PC-9 (cell line): Measurements from ENCODE around the gene PDE6B. TPM values are rescaled to one million over a fixed set of nuclear protein-coding genes. Genes with fewer than 3 reads are reported as not detected.

Experiments
- BruUV-seq: library from RNA; stranded (reverse); fragments of 400-500 nt; replicated peaks from 2 replicates; lab custom pipeline; 2021; lab: Mats Ljungman, UMichigan
- CTCF ChIA-PET: fragments of 300-600 bp; sonication (Branson Sonifier 250); formaldehyde crosslinking; loops from one replicate; lab custom pipeline; 2022; ENCODE audit warnings: antibody characterized with exemption; lab: Charles Lee
- POLR2A ChIA-PET: fragments of 300-600 bp; sonication (Branson Sonifier 250); formaldehyde crosslinking; loops from one replicate; lab custom pipeline; 2022; ENCODE audit warnings: antibody characterized with exemption; ENCODE audit not compliant: unreplicated experiment; lab: Charles Lee
- DNase-seq, 2 experiments: peaks; one replicate each; pipeline versions ENCODE4 v3.0.0 to v3.0.0-alpha.2; 2015 to 2022; ENCODE audit warnings: mixed read lengths in 1 of 2
- H2AFZ ChIP-seq: fragments of 200-600 bp; sonication (generic); 2 replicates; pipeline ENCODE4 v1.8.1; 2017; ENCODE audit warnings: antibody characterized with exemption
- H3F3A ChIP-seq: fragments of 200-600 bp; sonication (generic); 2 replicates; pipeline ENCODE4 v1.8.1; 2017; ENCODE audit warnings: antibody characterized with exemption, mild to moderate bottlenecking, low read depth; ENCODE audit not compliant: insufficient read depth
- H3K27ac ChIP-seq: fragments of 200-600 bp; sonication (generic); 2 replicates; pipeline ENCODE4 v1.6.1; 2016; ENCODE audit warnings: mixed run types
- H3K27me3 ChIP-seq: fragments of 200-600 bp; sonication (generic); 2 replicates; pipeline ENCODE4 v1.6.1; 2016; ENCODE audit warnings: low read depth, mixed run types; ENCODE audit not compliant: insufficient read depth
- H3K36me3 ChIP-seq: fragments of 200-600 bp; sonication (generic); 2 replicates; pipeline ENCODE4 v1.6.1; 2016; ENCODE audit warnings: low read depth, mixed run types
- H3K4me1 ChIP-seq: fragments of 200-600 bp; sonication (generic); replicated peaks from 2 replicates; pipeline ENCODE4 v1.6.1; 2016; ENCODE audit warnings: mixed run types; ENCODE audit not compliant: insufficient read depth
- H3K4me2 ChIP-seq: fragments of 200-600 bp; sonication (generic); 2 replicates; pipeline ENCODE4 v1.6.1; 2017; ENCODE audit warnings: mixed run types
- H3K4me3 ChIP-seq: fragments of 200-600 bp; sonication (generic); 2 replicates; pipeline ENCODE4 v1.6.1; 2016; ENCODE audit warnings: mixed run types
- H3K79me2 ChIP-seq: fragments of 200-600 bp; sonication (generic); 2 replicates; pipeline ENCODE4 v1.6.1; 2017; ENCODE audit warnings: low read depth, mixed run types
- H3K9me2 ChIP-seq: fragments of 200-600 bp; sonication (generic); 2 replicates; pipeline ENCODE4 v1.8.1; 2017; ENCODE audit warnings: mild to moderate bottlenecking; ENCODE audit not compliant: insufficient read depth
- H3K9me3 ChIP-seq: fragments of 200-600 bp; sonication (generic); 2 replicates; pipeline ENCODE4 v1.8.1; 2016; ENCODE audit warnings: low read depth; ENCODE audit not compliant: insufficient read depth
- H4K20me1 ChIP-seq: fragments of 200-600 bp; sonication (generic); 2 replicates; pipeline ENCODE4 v1.8.1; 2017; ENCODE audit not compliant: insufficient read depth
- EZH2 ChIP-seq: fragments of 200-600 bp; sonication (generic); IDR thresholded peaks from 2 replicates; pipeline ENCODE4 v1.8.0; 2017; ENCODE audit warnings: antibody characterized with exemption, low read depth
- intact Hi-C: fragments of 100-400 bp; cut with micrococcal nuclease; formaldehyde crosslinking; loops from one replicate; pipeline ENCODE4 v1.10.0; 2022; ENCODE audit not compliant: unreplicated experiment
- total RNA-seq: library from RNA; stranded (reverse); gene quantifications from 2 replicates; pipeline ENCODE4 v1.2.3, GENCODE V29; 2021
- TF ChIP-seq, protein P1 (sequence below): fragments of 200-600 bp; sonication (generic); conservative IDR thresholded peaks from 2 replicates; pipeline ENCODE4 v1.6.1; 2017; ENCODE audit warnings: mixed run types, antibody characterized with exemption, mild to moderate bottlenecking, moderate library complexity

The PDE6B gene
- total RNA-seq, 1 experiment from 2014 or later = 5.9 TPM

DNA sequence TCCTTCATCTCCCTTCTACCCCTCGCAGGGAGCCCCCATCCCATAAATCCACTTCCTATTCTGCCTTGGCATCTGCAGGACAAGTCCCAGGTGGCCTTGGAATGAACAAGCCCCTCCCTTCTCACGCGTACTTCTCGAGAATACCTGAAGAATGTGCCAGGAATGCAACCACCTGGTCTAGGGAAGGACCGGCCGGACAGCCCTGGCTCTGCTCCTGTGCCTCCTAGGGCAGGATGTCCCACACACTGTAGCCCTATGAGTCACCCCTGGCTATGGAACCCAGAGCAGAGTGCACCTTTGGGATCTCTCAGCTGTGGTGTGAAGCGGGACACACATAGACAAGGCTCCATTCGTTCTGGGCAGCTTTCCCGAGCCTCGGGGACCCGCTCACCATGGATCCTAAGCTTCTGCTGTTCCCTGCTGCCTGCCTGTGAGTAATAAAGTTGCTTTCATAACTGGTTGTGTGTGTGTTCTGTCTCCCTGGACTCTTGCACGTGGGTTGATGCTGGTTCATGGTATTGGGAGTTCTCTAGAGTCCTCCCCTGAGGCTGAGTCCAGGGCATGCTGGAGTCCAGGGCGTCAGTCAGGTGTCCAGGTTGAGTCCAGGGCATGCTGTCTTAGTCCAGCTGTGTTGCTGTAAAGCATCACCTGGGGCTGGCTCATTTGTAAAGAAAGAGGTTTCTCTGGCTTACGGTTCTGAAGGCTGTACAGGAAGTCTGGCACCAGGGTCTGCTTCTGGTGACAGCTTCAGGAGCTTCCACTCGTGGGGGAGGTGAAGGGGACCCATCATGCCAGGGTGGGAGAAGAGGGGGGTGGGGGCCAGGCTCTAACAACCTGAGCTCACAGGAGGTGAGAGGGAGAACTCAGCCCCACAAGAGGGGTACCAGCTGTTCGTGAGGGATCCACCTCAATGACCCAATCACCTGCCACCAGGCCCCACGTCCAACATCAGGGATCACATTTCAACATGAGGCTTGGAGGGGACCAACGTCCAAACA, 7.4 kb upstream of the PDE6B start:
- TF ChIP-seq EZH2 = no peak
- TF ChIP-seq, protein P1, sequence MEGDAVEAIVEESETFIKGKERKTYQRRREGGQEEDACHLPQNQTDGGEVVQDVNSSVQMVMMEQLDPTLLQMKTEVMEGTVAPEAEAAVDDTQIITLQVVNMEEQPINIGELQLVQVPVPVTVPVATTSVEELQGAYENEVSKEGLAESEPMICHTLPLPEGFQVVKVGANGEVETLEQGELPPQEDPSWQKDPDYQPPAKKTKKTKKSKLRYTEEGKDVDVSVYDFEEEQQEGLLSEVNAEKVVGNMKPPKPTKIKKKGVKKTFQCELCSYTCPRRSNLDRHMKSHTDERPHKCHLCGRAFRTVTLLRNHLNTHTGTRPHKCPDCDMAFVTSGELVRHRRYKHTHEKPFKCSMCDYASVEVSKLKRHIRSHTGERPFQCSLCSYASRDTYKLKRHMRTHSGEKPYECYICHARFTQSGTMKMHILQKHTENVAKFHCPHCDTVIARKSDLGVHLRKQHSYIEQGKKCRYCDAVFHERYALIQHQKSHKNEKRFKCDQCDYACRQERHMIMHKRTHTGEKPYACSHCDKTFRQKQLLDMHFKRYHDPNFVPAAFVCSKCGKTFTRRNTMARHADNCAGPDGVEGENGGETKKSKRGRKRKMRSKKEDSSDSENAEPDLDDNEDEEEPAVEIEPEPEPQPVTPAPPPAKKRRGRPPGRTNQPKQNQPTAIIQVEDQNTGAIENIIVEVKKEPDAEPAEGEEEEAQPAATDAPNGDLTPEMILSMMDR = no peak
- H3K4me1 ChIP-seq = peaks cover 9% of the 10 kb centered on the region
- no peaks in the 10 kb centered on the region for H4K20me1 ChIP-seq
- no peaks in the 10 kb centered on the region for H3K9me2 ChIP-seq
- DNase-seq = peak; percentile 78 to 88
- CTCF ChIA-PET = interaction anchor here (0.6 kb wide), 1 partner anchor 25 kb away, joined by 11 read pairs; no protein-coding TSS in a partner anchor
- H3F3A ChIP-seq = no peaks in the 10 kb centered on the region
- intact Hi-C loops = loop anchor here (10.0 kb wide), 1 partner anchor 367 kb away; the partner anchor contains the start of gene IDUA
- H3K27ac ChIP-seq = no peak overlapping the region
- H3K27me3 ChIP-seq = peaks cover 71% of the 10 kb centered on the region
- no peaks in the 10 kb centered on the region for H3K79me2 ChIP-seq
- H3K36me3 ChIP-seq = no peaks in the 10 kb centered on the region
- no peak overlapping the region for H2AFZ ChIP-seq
- no TSS peak for BruUV-seq
- H3K4me3 ChIP-seq = no peak overlapping the region
- no peaks in the 10 kb centered on the region for H3K9me3 ChIP-seq
- POLR2A ChIA-PET = interaction anchor here (0.6 kb wide), 1 partner anchor 962 kb away, joined by 7 read pairs; no protein-coding TSS in a partner anchor
- H3K4me2 ChIP-seq = peak overlapping the region; percentile 5; the same call in 1 of the 2 replicates

DNA sequence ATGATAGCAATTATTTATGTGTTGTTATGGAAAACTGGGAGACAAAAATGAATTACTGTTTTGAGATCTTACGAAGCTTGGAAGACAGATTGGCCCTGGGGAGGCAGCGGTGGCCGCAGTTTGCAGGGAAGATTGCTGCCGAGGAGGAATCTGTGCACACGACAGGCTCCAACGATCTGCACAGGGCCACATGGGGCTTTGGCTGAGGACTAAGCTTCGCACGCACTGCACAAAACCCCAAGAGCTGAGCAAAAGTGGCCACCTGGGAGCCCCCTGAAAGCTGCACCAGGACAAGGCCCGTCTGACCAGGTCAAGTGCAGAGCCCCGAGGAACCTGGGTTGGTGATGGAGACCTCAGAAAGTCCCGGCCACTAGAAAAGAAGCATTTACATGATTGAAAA, 5.2 kb upstream of the PDE6B start:
- H3K4me1 ChIP-seq = peaks cover 9% of the 10 kb centered on the region
- TF ChIP-seq, protein P1 = no peak
- no peak for TF ChIP-seq EZH2
- DNase-seq = no peak
- CTCF ChIA-PET = interaction anchor here (0.6 kb wide), 1 partner anchor 13 kb away, joined by 3 read pairs; no protein-coding TSS in a partner anchor
- H3K36me3 ChIP-seq = no peaks in the 10 kb centered on the region
- H4K20me1 ChIP-seq = no peaks in the 10 kb centered on the region
- H2AFZ ChIP-seq = no peak overlapping the region
- no peaks in the 10 kb centered on the region for H3F3A ChIP-seq
- no TSS peak for BruUV-seq
- no peaks in the 10 kb centered on the region for H3K79me2 ChIP-seq
- H3K27ac ChIP-seq = no peak overlapping the region
- H3K9me2 ChIP-seq = no peaks in the 10 kb centered on the region
- H3K4me2 ChIP-seq = no peak overlapping the region
- POLR2A ChIA-PET = no interaction called here
- H3K9me3 ChIP-seq = no peaks in the 10 kb centered on the region
- peaks cover 68% of the 10 kb centered on the region for H3K27me3 ChIP-seq
- intact Hi-C loops = no loop called here
- no peak overlapping the region for H3K4me3 ChIP-seq

DNA sequence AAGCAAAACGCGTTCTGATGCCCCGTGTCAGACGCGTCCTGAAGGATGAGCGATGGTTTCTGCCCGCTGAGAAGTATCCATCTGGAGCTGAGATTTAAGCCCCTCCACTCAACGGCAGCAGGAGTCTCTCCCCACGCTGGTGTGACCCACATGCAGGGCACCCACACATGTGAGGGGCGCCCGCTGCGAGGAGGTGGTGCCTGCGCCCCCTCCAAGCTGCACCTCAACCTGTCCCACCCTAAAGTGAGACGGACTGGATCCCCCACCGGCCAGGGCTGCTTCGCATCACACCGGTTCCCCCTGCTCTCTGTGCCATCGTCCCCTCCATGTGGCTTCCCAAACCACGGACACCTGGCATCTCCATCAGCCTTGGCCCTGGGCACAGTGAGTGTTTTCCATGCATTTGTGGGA, 4.5 kb upstream of the PDE6B start:
- Histone ChIP-seq H3K36me3 (no peaks in the 10 kb centered on the region), H3K9me2 (no peaks in the 10 kb centered on the region), H3K4me2 (no peak overlapping the region), H3K27me3 (peaks cover 73% of the 10 kb centered on the region), H3K4me3 (no peak overlapping the region), H3K9me3 (no peaks in the 10 kb centered on the region), H2AFZ (no peak overlapping the region), H3K27ac (no peak overlapping the region), H3K4me1 (peaks cover 9% of the 10 kb centered on the region), H4K20me1 (no peaks in the 10 kb centered on the region), H3F3A (no peaks in the 10 kb centered on the region), H3K79me2 (no peaks in the 10 kb centered on the region)
- intact Hi-C loops = no loop called here
- TF ChIP-seq, protein P1 = no peak
- TF ChIP-seq EZH2 = no peak
- ChIA-PET CTCF (no interaction called here), POLR2A (no interaction called here)
- DNase-seq = no peak
- BruUV-seq = no TSS peak
